Stimulated activated naive CD8-positive, alpha-beta T cell treated with anti-CD3 and anti-CD28 coated beads, Interleukin-15, amount 100 ng/mL, for 72 hours (primary cell): ENCODE data around the gene INKA2.
A peak's percentile ranks its signal among the peaks of the same experiment; 100 is the strongest.

Experiments
- ATAC-seq: fragments of 150-1000 bp; cut with Tn5 transposase; 2 replicates; pipeline ENCODE4 v1.10.0; 2021; ENCODE audit warnings: mild to moderate bottlenecking, moderate library complexity
- DNase-seq, 2 donors: peaks; one replicate each; pipeline ENCODE4 v3.0.0; 2021 to 2022
- H3K27ac Mint-ChIP-seq, 2 donors: one replicate each; pipeline ENCODE4 v1.8.0; 2022; ENCODE audit warnings: mild to moderate bottlenecking in 2 of 2, mixed read lengths in 2 of 2, moderate library complexity in 2 of 2
- H3K27me3 Mint-ChIP-seq: one replicate; pipeline ENCODE4 v1.8.0; 2022; ENCODE audit warnings: mixed read lengths
- H3K4me1 Mint-ChIP-seq: one replicate; pipeline ENCODE4 v1.8.0; 2022; ENCODE audit warnings: mild to moderate bottlenecking, mixed read lengths
- H3K4me3 Mint-ChIP-seq, 2 donors: one replicate each; pipeline ENCODE4 v1.8.0; 2022; ENCODE audit warnings: mild to moderate bottlenecking in 2 of 2, mixed read lengths in 2 of 2, moderate library complexity in 1 of 2
- H3K9me3 Mint-ChIP-seq, 2 donors: one replicate each; pipeline ENCODE4 v1.8.0; 2022; ENCODE audit warnings: mixed read lengths in 2 of 2

The INKA2 gene

DNA sequence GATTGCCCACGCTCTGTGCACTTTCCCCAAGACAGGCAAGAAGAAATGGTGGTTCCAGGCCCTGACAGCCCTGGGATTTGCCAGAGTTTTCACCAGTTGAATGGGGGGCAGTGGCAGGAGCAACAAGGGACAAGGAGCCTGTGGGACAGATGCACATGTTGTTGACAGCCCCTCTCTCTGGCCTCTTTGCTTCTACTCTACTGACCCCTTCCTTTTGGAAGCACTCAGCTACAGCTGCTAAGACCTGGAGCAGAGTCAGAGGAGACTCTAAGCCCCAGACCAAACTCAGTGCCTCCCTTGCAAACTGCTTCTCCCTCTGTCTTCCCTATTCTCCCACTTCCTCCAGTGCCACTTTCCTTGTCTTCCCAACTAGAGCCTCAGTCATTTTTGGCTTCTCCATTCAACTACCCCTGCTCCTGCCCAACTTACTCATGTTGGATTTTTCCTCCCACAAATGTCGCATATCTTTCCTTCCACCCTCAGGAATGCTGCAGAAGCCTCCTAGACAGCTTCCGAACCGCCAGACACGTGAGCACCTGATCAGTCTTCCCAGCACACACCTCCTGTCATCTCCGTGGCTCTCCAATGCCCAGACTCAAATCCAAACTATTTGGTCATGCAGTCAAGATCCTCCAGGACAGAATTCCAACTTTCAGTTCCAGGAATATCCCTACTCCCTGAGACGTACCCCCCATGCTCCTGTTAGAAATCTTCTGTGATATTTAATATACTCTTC, 9.1 kb downstream of the INKA2 start:
- ATAC-seq, result no peak
- no peak for DNase-seq
- no peak overlapping the region for H3K27ac Mint-ChIP-seq
- H3K27me3 Mint-ChIP-seq, result no peaks in the 10 kb centered on the region
- H3K4me3 Mint-ChIP-seq, result no peak overlapping the region
- H3K4me1 Mint-ChIP-seq, result peaks cover 6% of the 10 kb centered on the region
- H3K9me3 Mint-ChIP-seq, result no peaks in the 10 kb centered on the region

DNA sequence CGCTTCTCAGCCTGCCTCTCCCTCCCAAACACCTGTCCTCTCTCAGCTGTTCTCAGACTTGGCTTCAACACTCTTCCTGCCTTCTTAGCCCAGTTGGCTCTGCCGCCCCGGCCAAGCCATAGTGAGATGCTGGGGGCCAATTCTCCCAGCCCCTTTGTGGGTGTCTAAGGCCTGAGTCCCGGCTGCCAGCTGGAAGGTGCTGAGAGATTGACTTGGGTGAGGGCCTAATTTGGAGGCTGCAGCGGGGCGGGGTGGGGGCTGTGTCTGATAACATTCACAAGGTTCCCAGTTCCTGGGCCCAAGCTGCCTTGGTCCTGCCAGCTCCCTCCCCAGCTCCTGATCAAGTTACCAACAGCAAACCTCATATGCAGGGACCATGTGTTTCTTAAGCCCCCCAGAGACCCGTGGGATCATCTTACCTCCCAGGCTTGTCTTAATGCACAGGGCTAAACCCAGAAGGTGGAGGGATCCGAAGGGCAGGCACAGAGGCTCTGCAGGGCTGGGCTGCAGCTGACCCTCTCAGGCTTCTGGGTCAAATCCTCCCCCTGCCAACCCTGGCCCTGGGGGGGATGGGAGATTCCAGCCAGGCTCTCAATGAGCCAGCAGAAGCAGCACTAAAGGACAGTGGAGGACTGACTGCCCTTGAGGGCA, 9.8 kb downstream of the INKA2 start:
- no peak overlapping the region for H3K4me3 Mint-ChIP-seq
- DNase-seq (no peak), ATAC-seq (no peak)
- H3K9me3 Mint-ChIP-seq, result no peaks in the 10 kb centered on the region
- H3K27ac Mint-ChIP-seq, result no peak overlapping the region
- no peaks in the 10 kb centered on the region for H3K27me3 Mint-ChIP-seq
- H3K4me1 Mint-ChIP-seq, result peaks cover 6% of the 10 kb centered on the region

DNA sequence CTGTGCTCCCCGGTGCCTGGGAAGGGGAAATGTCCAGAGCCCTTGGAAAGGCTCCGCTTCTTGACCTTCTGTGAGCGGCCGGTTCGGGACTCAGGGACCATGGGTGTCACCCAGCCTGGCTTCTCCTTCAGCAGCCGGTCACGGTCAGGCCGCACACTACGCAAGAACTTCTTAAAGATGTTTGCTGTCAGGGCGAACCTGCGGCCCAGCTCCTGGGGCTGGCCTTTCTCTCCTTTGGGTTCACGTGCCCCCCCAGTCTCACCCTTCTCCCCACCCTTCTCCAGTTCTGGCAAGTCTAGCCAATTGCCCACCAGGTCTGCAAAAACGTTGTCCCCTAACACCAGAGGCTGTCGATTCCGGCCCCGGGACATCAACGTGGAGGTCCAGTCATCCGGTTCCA, 12.1 kb downstream of the INKA2 start:
- no peak overlapping the region for H3K27ac Mint-ChIP-seq
- DNase-seq (no peak), ATAC-seq (no peak)
- H3K9me3 Mint-ChIP-seq, result no peaks in the 10 kb centered on the region
- H3K4me1 Mint-ChIP-seq, result peaks cover 6% of the 10 kb centered on the region
- H3K27me3 Mint-ChIP-seq, result no peaks in the 10 kb centered on the region
- H3K4me3 Mint-ChIP-seq, result no peak overlapping the region

DNA sequence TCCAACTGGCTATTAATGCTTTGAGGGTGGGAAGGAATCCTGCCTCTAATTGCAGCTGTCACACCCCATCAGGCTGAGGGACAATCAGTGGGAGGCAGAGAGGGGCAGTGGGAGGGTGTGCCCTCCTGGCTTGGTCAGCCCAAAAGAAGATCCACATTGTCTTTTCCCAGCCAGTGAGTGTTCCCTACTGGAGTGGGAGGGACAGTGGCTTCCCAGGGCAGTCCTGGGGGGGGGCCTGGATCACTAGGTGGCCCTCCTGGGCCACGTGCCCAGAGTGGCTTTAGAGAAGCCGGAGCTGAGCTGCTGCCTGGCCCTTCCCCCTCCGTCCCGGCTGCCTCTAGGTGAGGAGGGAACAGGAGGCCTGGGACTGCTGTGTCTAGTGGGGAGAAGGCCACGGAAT, 14.0 kb downstream of the INKA2 start:
- Mint-ChIP-seq H3K9me3 (no peaks in the 10 kb centered on the region), H3K4me1 (peaks cover 6% of the 10 kb centered on the region), H3K27ac (no peak overlapping the region), H3K27me3 (no peaks in the 10 kb centered on the region), H3K4me3 (no peak overlapping the region)
- ATAC-seq (no peak), DNase-seq (no peak)

DNA sequence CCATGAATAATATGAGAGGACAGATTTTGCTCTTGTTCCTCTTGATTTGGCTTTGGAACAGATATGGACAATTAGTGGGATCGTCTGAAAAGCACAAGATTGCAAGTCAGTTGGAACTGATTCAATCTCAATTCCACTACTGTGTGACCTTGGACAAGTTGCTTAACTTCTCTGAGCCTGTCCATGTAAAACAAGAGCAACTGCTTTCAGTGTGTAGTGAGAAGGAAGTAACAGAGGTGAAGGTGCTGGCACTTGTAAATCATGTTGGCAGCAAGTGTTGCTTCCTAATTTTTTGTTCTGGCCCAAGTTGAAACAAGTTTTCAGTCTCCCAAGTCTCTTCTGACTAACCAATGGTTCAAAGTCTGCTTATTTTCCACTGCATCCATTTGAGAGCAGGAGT, 15.3 kb downstream of the INKA2 start:
- H3K27me3 Mint-ChIP-seq, result no peaks in the 10 kb centered on the region
- H3K4me1 Mint-ChIP-seq, result peaks cover 6% of the 10 kb centered on the region
- DNase-seq, result no peak
- no peak overlapping the region for H3K4me3 Mint-ChIP-seq
- H3K9me3 Mint-ChIP-seq, result no peaks in the 10 kb centered on the region
- H3K27ac Mint-ChIP-seq, result no peak overlapping the region
- no peak for ATAC-seq

DNA sequence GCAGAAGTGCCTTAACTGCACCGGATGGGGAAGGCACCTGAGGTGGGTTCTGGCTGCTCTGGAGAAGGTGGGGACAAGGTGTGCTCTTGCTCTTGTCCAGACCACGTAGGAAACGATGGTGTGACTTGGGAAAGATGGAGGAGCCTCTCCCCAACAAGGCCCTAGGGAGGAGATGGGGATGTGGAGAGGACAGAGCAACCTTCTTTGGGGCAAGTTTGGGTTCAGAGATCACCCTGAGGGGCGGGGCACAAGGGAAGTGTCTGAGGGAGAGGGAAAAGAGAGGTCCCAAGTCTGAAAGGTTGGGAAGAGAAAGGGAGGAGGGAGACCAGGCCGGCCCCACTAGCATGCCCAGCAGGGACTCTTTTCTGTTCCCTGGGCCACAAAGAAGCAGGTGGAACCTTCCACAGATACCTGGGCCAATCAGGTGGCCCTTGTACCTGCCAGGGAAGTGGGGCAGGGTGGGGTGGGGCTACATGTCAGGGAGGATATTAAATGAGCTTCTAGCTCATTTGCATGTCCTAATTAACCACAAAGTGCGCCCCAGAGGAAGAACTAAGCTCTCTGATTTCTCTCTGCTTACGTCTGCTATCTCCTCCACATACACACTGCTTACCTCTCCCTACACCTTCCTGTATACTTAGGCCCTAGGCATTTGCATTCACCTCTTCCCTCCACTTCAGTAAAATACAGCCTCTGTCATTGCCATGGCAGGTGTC, 15.9 kb downstream of the INKA2 start:
- H3K27me3 Mint-ChIP-seq, result no peaks in the 10 kb centered on the region
- H3K9me3 Mint-ChIP-seq, result no peaks in the 10 kb centered on the region
- no peak for ATAC-seq
- no peak for DNase-seq
- H3K4me1 Mint-ChIP-seq, result peaks cover 6% of the 10 kb centered on the region
- H3K4me3 Mint-ChIP-seq, result no peak overlapping the region
- peak overlapping the region; percentile 47 to 55 for H3K27ac Mint-ChIP-seq

DNA sequence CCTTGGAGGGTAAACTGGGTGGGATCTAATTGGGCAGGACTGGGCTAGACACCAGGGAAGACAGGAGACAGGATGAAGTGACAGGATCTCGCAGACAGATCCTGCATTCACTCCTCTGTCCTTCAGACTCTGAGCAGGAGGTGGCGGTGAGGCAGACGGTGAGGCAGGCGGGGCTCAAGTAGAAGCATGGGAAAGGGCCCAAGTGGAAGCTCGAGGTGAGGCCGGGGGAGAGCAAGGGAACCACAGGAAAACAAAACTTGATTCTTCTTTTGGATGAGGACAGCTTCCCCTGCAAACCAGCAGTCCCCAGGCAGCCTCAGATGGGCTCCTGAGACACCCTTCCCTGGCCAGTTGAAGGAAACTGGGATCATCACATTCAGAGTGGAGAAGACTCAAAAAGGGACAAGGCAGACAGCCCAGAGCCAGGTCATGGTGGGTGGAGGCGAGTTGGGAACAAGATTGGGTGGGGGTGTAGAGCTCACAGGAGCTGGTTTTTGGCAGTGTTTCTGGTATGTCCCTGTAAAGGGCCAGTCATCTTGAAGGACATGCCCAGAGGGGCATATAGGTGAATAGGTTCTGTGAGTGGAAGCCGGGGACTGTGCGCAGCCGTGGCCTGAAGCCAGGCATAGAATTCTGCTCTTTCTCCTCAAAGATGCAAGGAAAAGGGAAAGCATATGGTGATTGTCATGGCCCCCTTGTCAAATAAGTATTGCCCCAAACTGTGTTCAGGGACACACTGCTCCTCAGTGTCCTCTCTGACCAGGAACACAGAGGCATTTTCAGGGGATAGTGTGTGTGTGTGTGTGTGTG, 18.0 kb downstream of the INKA2 start:
- Mint-ChIP-seq H3K4me1 (peaks cover 12% of the 10 kb centered on the region), H3K27me3 (no peaks in the 10 kb centered on the region), H3K9me3 (no peaks in the 10 kb centered on the region), H3K27ac (peak overlapping the region; percentile 28 to 79), H3K4me3 (no peak overlapping the region)
- DNase-seq (no peak), ATAC-seq (peak; percentile 12)

DNA sequence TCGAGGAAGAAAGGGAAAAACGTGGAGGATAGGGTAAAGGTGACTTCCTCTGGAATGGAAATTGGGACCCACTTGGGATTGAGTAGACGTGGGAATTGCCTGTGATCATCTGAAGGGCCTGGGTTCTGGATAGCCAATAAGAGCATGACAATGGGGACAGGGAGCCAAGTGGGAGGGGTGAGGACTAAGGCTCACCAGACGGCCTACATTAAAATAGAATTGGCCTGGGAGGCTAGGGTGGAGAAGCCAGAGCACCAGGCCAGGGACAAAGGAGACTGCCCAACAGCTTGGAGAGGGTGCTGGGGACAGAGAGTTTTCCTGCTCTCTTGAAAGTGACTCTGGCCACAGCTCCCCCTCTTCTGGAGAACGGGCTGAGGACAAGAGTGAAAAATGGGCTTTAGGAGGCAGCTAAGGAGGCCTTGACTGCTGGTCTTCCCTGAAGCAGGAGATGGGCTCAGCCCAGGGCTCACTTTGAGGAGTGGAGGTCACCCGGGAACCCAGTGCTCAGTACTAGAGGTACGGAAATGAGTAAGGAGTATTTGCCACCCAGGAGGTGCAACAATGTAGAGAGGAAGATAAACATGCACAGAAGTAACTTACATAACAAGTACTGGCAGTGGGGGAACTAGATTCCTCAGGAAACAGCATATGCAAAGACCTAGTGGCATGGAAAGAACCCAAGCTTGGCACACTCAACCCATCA, 18.8 kb downstream of the INKA2 start:
- ATAC-seq (peak; percentile 14), DNase-seq (no peak)
- Mint-ChIP-seq H3K9me3 (no peaks in the 10 kb centered on the region), H3K4me1 (peaks cover 12% of the 10 kb centered on the region), H3K27me3 (no peaks in the 10 kb centered on the region), H3K4me3 (no peak overlapping the region), H3K27ac (peak overlapping the region; percentile 28 to 79)

DNA sequence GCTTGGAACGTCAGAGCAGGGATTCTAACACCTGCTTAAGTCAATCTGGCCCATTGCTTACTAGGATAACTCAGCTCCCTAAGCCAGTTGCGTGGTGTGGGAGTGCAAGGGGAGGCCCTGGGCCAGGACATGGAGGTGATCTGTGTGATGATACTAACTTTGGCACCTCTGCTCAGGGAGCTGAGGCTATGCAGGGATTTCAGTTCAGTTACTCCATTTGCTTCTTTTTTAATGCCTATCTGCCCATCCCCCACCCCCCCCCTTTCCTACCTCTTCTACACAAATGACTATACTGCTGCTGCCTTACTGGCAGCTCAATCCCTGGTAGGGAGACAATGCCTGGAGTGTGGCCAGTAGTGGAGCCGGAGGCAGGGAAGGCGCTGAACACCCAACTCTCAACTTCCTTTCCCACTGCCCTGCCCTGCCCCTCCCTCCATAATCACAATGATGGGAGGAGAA, 19.5 kb downstream of the INKA2 start:
- Mint-ChIP-seq H3K27ac (no peak overlapping the region), H3K9me3 (no peaks in the 10 kb centered on the region), H3K4me1 (peaks cover 12% of the 10 kb centered on the region), H3K4me3 (no peak overlapping the region), H3K27me3 (no peaks in the 10 kb centered on the region)
- DNase-seq, result no peak
- no peak for ATAC-seq

DNA sequence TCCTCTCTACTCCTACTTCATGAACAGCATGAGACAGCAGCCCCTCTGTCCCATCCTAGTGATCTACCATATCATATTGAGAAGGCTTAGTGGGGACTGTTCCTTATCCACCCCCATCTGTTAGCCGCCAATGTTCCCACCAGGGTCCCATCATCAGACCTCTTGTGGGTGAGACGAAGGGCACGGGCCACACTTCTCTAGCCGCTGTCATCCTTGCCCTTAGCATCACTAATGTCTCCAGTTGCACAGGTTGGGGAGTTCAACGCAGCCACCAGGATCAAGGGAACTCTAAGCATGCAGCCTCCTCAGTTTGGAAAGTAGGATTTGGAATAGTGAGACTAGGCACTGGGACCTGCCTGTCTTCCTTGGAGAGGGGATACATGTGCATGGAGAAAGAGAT, 20.1 kb downstream of the INKA2 start:
- no peak for DNase-seq
- Mint-ChIP-seq H3K27me3 (no peaks in the 10 kb centered on the region), H3K27ac (peak overlapping the region in 1 of 2 donors; percentile 69), H3K4me3 (no peak overlapping the region), H3K9me3 (no peaks in the 10 kb centered on the region), H3K4me1 (peaks cover 12% of the 10 kb centered on the region)
- peak; percentile 9 for ATAC-seq

DNA sequence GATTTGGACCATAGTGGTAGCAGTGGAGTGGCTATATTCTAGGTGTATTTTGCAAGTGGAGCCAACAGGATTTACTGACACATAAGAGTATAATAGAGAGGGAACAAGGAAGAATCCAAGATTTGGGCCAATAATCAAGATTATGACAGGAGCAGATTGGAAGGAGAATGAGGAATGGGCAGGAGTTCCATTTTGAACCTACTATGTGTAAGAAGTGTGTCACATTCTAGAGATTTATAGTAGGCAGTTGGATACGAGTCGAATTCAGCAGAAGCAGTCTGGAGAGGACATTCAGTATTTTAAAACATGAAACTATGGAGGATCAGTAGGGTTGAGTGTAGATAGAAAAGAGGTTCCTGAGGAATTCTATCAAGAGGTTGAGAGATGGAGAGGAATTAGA, 21.7 kb downstream of the INKA2 start:
- H3K4me3 Mint-ChIP-seq, result no peak overlapping the region
- ATAC-seq, result no peak
- no peak overlapping the region for H3K27ac Mint-ChIP-seq
- H3K27me3 Mint-ChIP-seq, result no peaks in the 10 kb centered on the region
- H3K4me1 Mint-ChIP-seq, result peaks cover 6% of the 10 kb centered on the region
- DNase-seq, result no peak
- no peaks in the 10 kb centered on the region for H3K9me3 Mint-ChIP-seq

DNA sequence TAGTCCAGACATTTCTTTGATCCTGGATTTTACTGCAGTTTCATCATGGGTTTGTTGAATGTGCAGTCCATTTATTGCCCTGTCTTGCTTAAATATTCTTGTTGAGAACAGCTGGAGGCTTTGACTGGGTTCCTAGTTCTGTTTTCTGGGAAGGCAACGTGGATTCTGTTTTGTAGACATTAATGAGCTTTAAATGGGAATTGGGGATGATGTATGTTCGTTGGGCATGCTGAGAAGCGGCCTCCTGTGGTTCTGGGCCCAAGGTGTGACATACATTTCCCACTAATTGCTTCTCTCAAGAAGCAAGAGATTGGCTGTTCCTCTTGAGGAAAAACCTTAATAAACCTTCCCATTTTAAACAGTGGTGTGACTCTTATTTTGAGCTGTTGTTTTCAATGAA, 22.9 kb downstream of the INKA2 start:
- no peaks in the 10 kb centered on the region for H3K9me3 Mint-ChIP-seq
- H3K27me3 Mint-ChIP-seq, result no peaks in the 10 kb centered on the region
- ATAC-seq, result no peak
- H3K4me1 Mint-ChIP-seq, result peaks cover 6% of the 10 kb centered on the region
- no peak overlapping the region for H3K27ac Mint-ChIP-seq
- DNase-seq, result no peak
- no peak overlapping the region for H3K4me3 Mint-ChIP-seq

DNA sequence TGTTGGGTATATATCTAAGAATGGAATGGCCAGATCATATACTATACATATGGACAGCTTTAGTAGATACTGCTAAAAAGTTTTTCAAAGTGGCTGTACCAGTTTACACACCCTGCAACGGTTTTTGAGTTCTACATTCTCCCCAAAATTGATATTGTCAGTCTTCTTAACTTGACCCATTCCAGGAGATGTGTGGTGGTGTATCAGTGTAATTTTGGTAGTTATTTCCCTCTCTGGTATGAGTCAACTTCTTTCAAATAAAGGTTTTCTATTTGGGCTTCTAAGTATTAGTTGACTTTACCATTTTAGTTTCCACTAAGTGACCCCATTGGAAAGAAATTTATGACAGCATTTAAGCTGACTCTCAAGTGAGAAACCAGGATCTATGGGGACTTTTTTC, 29.2 kb downstream of the INKA2 start:
- Mint-ChIP-seq H3K9me3 (no peaks in the 10 kb centered on the region), H3K4me1 (peaks cover 25% of the 10 kb centered on the region), H3K4me3 (no peak overlapping the region), H3K27ac (no peak overlapping the region), H3K27me3 (no peaks in the 10 kb centered on the region)
- peak; percentile 77 for ATAC-seq
- no peak for DNase-seq

DNA sequence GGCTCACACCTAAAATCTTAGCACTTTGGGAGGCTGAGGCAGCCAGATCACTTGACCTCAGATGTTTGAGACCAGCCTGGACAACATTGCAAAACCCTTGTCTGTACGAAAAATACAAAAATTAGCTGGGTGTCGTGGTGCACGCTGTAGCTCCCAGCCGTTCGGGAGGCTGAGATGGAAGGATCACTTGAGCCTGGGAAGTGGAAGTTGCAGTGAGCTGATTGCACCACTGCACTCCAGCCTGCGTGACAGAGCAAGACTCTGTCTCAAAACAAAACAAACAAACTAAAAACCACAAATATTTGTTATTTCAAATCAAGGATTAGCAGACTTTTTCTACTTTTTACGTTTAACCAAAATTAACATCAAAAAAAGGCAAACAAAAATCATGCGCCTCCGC, 31.3 kb downstream of the INKA2 start:
- Mint-ChIP-seq H3K9me3 (no peaks in the 10 kb centered on the region), H3K4me3 (no peak overlapping the region), H3K27me3 (no peaks in the 10 kb centered on the region), H3K4me1 (peaks cover 38% of the 10 kb centered on the region), H3K27ac (peak overlapping the region; percentile 33 to 34)
- no peak for DNase-seq
- ATAC-seq, result no peak

DNA sequence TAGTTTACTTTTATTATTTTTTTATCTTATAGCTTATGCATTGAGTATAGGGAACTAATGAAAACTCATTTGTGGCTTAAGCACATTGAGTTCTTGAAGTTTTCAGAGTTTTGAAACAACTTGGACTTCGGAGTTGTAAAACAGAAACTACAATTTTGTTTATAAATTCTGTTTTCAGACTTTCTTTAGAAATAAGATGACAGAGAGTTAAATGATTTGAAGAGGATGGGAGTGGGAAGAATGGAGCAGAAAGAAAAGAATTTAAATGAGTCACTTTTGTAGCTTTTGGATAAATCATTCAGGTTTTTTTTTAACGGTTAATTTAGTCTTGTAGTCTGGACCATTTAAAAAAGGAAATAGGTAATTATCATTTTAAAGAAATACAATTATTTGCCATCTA, 32.3 kb downstream of the INKA2 start:
- DNase-seq, result no peak
- Mint-ChIP-seq H3K4me1 (peaks cover 38% of the 10 kb centered on the region), H3K4me3 (no peak overlapping the region), H3K27ac (no peak overlapping the region), H3K9me3 (no peaks in the 10 kb centered on the region), H3K27me3 (no peaks in the 10 kb centered on the region)
- ATAC-seq, result no peak
